IMR-90 (cell line): Measurements from ENCODE around the gene TNFSF9.

Experiments used
- BHLHE40 ChIP-seq: fragments of 150-350 bp; IDR thresholded peaks from 2 replicates; pipeline ENCODE4 v1.6.1; 2016; ENCODE audit warnings: mild to moderate bottlenecking, low read depth, low read length
- MAZ ChIP-seq: IDR thresholded peaks from 2 replicates; pipeline ENCODE4 v1.6.1; 2012; ENCODE audit warnings: low read depth, mild to moderate bottlenecking, low read length, improper control_type of control experiment, moderate library complexity, borderline replicate concordance
- POLR2A ChIP-seq: IDR thresholded peaks from 2 replicates; pipeline ENCODE4 v1.6.1; 2012; ENCODE audit warnings: mild to moderate bottlenecking, low read depth, low read length
- TF ChIP-seq, protein P1 (sequence below): conservative IDR thresholded peaks from 2 replicates; pipeline ENCODE4 v1.5.1; 2012; ENCODE audit warnings: mild to moderate bottlenecking, low read depth, low read length, improper control_type of control experiment

DNA sequence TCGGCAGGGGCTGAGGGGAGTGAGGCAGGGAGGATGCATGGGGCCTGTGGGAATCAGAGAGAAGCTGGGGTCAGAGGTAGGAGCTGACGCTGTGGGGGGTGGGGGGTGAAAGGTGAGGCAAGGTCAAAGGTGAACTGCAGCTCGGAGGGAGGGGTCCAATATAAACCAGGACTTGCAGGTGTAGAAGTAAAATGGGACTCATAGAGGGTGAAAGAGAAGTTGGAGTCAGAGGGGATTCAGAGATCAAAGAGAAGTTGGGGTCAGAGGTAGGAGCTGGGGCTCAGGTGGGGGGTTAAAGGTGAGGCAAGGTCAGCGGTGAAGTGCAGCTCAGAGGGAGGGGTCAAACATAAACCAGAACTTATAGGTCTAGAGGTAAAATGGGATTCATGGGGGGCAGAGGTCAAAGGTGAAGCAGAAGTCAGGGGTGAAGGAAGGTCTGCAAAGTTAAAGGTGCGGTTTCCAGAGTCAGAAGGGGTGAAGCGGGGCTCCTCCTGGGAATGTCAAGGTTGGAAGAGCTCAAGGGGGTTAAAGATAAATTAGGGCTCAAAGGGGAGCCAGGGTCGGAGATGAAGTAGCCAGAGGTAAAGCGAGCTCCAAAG, 36.3 kb upstream of the TNFSF9 start:
- no peak for TF ChIP-seq POLR2A
- TF ChIP-seq, protein P1, sequence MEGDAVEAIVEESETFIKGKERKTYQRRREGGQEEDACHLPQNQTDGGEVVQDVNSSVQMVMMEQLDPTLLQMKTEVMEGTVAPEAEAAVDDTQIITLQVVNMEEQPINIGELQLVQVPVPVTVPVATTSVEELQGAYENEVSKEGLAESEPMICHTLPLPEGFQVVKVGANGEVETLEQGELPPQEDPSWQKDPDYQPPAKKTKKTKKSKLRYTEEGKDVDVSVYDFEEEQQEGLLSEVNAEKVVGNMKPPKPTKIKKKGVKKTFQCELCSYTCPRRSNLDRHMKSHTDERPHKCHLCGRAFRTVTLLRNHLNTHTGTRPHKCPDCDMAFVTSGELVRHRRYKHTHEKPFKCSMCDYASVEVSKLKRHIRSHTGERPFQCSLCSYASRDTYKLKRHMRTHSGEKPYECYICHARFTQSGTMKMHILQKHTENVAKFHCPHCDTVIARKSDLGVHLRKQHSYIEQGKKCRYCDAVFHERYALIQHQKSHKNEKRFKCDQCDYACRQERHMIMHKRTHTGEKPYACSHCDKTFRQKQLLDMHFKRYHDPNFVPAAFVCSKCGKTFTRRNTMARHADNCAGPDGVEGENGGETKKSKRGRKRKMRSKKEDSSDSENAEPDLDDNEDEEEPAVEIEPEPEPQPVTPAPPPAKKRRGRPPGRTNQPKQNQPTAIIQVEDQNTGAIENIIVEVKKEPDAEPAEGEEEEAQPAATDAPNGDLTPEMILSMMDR = no peak
- no peak for TF ChIP-seq MAZ
- no peak for TF ChIP-seq BHLHE40
